Body of pancreas (tissue), 4 donors: ENCODE data around the gene INPP5D. TPM values are rescaled to one million over a fixed set of nuclear protein-coding genes. Genes with fewer than 3 reads are reported as not detected.

ENCODE experiments used
- ATAC-seq: fragments of 150-250 bp; one replicate; pipeline ENCODE4 v1.9.1; 2016
- DNase-seq, 4 donors: peaks; one replicate each; pipeline ENCODE4 v3.0.0-alpha.2; 2019
- H3K27ac ChIP-seq, 4 donors: fragments of 200-600 bp; sonication (generic); 1 replicate in 3 of 4; 2 replicates in 1 of 4; pipeline versions ENCODE4 v1.5.1 to v1.6.1; 2016 to 2019; ENCODE audit warnings: mild to moderate bottlenecking in 1 of 4, mixed read lengths in 1 of 4, moderate library complexity in 1 of 4
- H3K27me3 ChIP-seq, 2 donors: fragments of 200-600 bp; sonication (generic); one replicate each; pipeline ENCODE4 v1.6.0; 2016; ENCODE audit warnings: mild to moderate bottlenecking in 1 of 2
- H3K36me3 ChIP-seq, 2 donors: fragments of 200-600 bp; sonication (generic); replicated peaks in 1 of 2; 2 replicates each; pipeline ENCODE4 v1.5.1; 2016; ENCODE audit warnings: low read depth in 2 of 2; ENCODE audit not compliant: insufficient read depth in 1 of 2
- H3K4me1 ChIP-seq: fragments of 200-600 bp; sonication (generic); one replicate; pipeline ENCODE4 v1.6.0; 2016
- H3K4me3 ChIP-seq, 2 donors: fragments of 200-600 bp; sonication (generic); 1 replicate in 1 of 2; 2 replicates in 1 of 2; pipeline ENCODE4 v1.5.1; 2016 to 2019
- H3K9me3 ChIP-seq, 3 donors: fragments of 200-600 bp; sonication (generic); 1 replicate in 2 of 3; 2 replicates in 1 of 3; pipeline ENCODE4 v1.5.1; 2016
- POLR2A ChIP-seq, 3 donors: fragments of 450-650 bp; IDR thresholded peaks; one replicate each; pipeline ENCODE4 v1.6.1; 2016; ENCODE audit warnings: antibody characterized with exemption in 3 of 3, mild to moderate bottlenecking in 2 of 3
- WGBS, 2 donors: methylation state at CpG; one replicate each; pipeline ENCODE4 v1.1.5; 2017; 5-methylcytosine and 5-hydroxymethylcytosine counted together
- intact Hi-C: fragments of 100-400 bp; cut with DNase I; formaldehyde crosslinking; loops from one replicate; pipeline ENCODE4 v1.15.1; 2023
- total RNA-seq, 2 donors: library from RNA; depleted of rRNA; stranded (reverse); fragments of >200 nt; gene quantifications; one replicate each; pipeline ENCODE4 v1.1.0, GENCODE V29; 2016
- TF ChIP-seq, protein P1 (sequence below), 7 experiments: fragments of 450-650 bp in 4 of 7; fragments of 200-600 bp in 3 of 7; sonication (generic) in 3 of 7; IDR thresholded peaks; one replicate each; pipeline ENCODE4 v1.5.1; 2016 to 2019; ENCODE audit warnings: antibody characterized with exemption in 7 of 7

The INPP5D gene
- total RNA-seq, 2 donors from 2014 or later: 0.99 to 8.8 TPM

DNA sequence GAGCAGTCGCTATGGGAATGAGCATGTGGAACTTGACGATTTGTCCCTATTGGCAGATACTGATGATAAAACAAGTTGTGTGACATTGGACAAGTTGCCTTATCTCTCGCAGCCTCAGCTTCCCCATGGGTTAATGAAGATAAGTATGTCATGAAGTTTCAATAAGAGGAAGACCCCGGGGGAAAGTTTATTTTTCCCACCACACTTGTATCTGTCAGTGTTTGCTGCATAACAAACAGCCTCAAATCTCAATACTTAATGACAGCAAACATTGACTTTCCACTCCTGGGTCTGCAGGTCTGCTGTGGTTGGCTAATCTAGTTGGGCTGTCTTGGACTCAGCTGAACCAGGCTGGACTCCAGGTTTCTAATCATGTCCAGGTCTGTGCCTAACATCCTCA lies 45.8 kb downstream of the INPP5D start:
- no peak overlapping the region for H3K27ac ChIP-seq
- no peaks in the 10 kb centered on the region for H3K36me3 ChIP-seq
- no peak for TF ChIP-seq POLR2A (IDR thresholded peaks at IDR 0.05)
- TF ChIP-seq, protein P1, sequence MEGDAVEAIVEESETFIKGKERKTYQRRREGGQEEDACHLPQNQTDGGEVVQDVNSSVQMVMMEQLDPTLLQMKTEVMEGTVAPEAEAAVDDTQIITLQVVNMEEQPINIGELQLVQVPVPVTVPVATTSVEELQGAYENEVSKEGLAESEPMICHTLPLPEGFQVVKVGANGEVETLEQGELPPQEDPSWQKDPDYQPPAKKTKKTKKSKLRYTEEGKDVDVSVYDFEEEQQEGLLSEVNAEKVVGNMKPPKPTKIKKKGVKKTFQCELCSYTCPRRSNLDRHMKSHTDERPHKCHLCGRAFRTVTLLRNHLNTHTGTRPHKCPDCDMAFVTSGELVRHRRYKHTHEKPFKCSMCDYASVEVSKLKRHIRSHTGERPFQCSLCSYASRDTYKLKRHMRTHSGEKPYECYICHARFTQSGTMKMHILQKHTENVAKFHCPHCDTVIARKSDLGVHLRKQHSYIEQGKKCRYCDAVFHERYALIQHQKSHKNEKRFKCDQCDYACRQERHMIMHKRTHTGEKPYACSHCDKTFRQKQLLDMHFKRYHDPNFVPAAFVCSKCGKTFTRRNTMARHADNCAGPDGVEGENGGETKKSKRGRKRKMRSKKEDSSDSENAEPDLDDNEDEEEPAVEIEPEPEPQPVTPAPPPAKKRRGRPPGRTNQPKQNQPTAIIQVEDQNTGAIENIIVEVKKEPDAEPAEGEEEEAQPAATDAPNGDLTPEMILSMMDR (IDR thresholded peaks at IDR 0.05): no peak
- no peaks in the 10 kb centered on the region for H3K9me3 ChIP-seq
- ATAC-seq: no peak
- no peaks in the 10 kb centered on the region for H3K4me1 ChIP-seq
- no peaks in the 10 kb centered on the region for H3K27me3 ChIP-seq
- intact Hi-C loops: no loop called here
- no peak for DNase-seq
- WGBS, 2 donors: 77 to 86% methylated on average over 4 of the region's 4 CpGs
- no peak overlapping the region for H3K4me3 ChIP-seq

DNA sequence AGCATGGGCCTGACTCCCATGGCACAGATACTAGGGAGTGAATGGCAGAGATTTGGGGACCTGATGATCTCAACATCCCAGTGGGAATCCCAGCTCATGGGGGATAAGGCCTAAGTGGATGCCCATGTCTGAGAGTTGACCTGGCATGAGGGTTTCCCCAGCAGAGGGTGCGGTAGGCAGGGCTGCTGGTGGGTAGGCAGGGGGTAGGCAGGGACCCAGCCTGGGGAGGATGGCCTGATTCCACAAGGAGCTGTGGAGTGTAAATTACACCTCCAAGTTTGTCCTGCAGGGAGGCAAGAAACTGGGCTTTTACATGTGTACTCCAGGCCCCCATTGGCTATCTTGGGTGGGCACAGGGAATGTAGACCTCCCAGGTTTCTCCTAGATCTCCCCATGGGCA lies 46.9 kb downstream of the INPP5D start:
- Histone ChIP-seq H3K36me3 (no peaks in the 10 kb centered on the region), H3K4me3 (no peak overlapping the region), H3K27ac (no peak overlapping the region), H3K4me1 (no peaks in the 10 kb centered on the region), H3K27me3 (no peaks in the 10 kb centered on the region), H3K9me3 (no peaks in the 10 kb centered on the region)
- TF ChIP-seq POLR2A (IDR thresholded peaks at IDR 0.05): no peak
- TF ChIP-seq, protein P1 (IDR thresholded peaks at IDR 0.05): no peak
- ATAC-seq (no peak), DNase-seq (no peak)
- WGBS, 2 donors: 91% methylated on average over 1 of the region's 1 CpG; no CpG with 5 or more reads in 1 of the 2 donors
- intact Hi-C loops: no loop called here

DNA sequence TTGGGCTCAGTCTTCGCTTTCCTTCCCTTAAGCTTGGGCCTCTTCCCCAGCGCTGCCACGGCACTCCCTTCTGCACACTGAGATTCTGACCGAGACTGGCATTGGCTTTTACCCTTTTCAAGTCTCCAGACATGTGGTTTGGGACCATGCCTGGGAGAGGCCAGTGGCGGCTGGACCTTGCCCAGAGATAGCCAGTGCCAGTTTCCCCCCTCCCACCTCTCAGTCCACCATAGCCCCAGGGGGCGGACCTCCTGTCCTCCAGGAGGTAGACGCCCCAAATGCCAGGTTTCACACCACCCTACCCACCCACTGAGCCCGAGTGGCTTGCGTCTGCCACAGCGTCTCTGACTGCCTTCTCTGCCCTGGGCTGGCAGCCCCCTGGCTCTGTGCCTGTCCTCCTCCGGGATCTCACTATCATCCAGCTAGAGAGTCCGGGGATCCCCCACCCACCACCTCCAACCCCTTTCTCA lies 47.7 kb downstream of the INPP5D start:
- H3K27ac ChIP-seq: no peak overlapping the region
- H3K27me3 ChIP-seq: no peaks in the 10 kb centered on the region
- no peak for ATAC-seq
- peaks cover under 1% of the 10 kb centered on the region for H3K4me1 ChIP-seq
- H3K36me3 ChIP-seq: no peaks in the 10 kb centered on the region
- no peak for DNase-seq
- TF ChIP-seq POLR2A (IDR thresholded peaks at IDR 0.05): no peak
- TF ChIP-seq, protein P1 (IDR thresholded peaks at IDR 0.05): no peak
- H3K9me3 ChIP-seq: no peaks in the 10 kb centered on the region
- intact Hi-C loops: no loop called here
- WGBS, 2 donors: 76% methylated on average over 10 to 12 of the region's 12 CpGs
- no peak overlapping the region for H3K4me3 ChIP-seq

DNA sequence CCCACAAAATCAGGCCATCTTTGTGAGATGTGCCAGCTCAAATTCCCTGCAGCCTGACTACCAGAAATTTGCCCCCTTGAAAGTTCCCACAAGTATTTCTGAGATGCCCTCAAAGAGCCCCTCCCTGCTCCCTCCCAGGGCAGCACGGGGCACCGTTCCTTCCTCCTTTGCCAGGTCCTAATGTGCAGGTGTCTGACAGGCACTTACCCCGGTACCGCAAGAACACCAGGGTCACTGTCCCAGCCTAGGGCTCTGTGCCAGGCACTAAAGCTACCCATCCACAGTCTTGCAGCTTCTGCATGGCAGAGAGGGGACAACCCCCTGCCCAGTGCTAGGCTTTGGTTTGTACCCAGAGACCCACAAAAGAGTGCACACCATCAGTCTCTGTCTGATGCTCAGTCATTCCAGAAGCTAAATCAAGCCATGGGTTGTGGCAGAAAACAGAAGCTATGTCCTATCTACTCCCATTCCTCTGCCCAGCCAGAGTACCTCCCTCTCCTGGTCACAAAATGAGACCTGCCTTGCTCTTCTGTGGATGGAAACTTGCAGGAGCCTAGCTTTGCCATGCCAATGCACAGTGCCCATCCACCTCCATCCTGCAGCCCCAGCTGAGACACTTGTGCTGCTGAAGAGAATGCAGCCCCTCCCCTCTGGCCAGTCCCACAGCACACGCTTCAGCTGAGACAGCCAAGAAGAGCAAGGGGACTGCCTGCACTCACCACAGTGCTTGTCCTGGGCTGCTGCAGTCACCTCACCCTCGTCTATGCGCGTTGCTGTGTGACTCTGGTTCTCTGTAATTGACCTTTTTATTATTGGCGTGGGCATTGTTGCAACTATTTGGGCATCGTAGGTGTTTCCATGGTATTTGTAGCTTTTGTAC lies 48.7 kb downstream of the INPP5D start:
- ATAC-seq (no peak), DNase-seq (no peak)
- Histone ChIP-seq H3K4me1 (peaks cover 4% of the 10 kb centered on the region), H3K9me3 (no peaks in the 10 kb centered on the region), H3K27me3 (no peaks in the 10 kb centered on the region), H3K4me3 (no peak overlapping the region), H3K36me3 (no peaks in the 10 kb centered on the region), H3K27ac (no peak overlapping the region)
- intact Hi-C loops: no loop called here
- 61 to 78% methylated on average over 9 to 10 of the region's 10 CpGs for WGBS, 2 donors
- TF ChIP-seq POLR2A (IDR thresholded peaks at IDR 0.05): no peak
- TF ChIP-seq, protein P1 (IDR thresholded peaks at IDR 0.05): no peak
